HepG2 (cell line): ENCODE measurements around the gene ACSL5. TPM values are rescaled to one million over a fixed set of nuclear protein-coding genes. Genes with fewer than 3 reads are reported as not detected.

ENCODE experiments used
- CBFB ChIP-seq: sonication (generic); formaldehyde crosslinking; IDR thresholded peaks from 2 replicates; pipeline ENCODE4 v1.4.0; 2020; ENCODE audit warnings: missing genetic modification reagents
- FUBP1 ChIP-seq: sonication (generic); formaldehyde crosslinking; IDR thresholded peaks from 2 replicates; pipeline ENCODE4 v1.5.1; 2020; ENCODE audit warnings: missing genetic modification reagents, mild to moderate bottlenecking, borderline replicate concordance
- GABPA ChIP-seq, 2 experiments: IDR thresholded peaks; 2 replicates each; pipeline ENCODE4 v1.6.1; 2011 to 2016; ENCODE audit warnings: low read depth in 2 of 2, low read length in 1 of 2, missing biosample characterization in 1 of 2, missing genetic modification characterization in 1 of 2
- HDAC2 ChIP-seq: sonication (generic); formaldehyde crosslinking; IDR thresholded peaks from 2 replicates; pipeline ENCODE4 v1.4.0; 2020; ENCODE audit warnings: missing genetic modification reagents
- KAT7 ChIP-seq: IDR thresholded peaks from 2 replicates; pipeline ENCODE4 v1.6.1; 2018; ENCODE audit warnings: borderline replicate concordance, missing compliant biosample characterization
- KDM1A ChIP-seq: IDR thresholded peaks from 2 replicates; pipeline ENCODE4 v1.6.1; 2016; ENCODE audit warnings: missing compliant biosample characterization
- MLX ChIP-seq: IDR thresholded peaks from 2 replicates; pipeline ENCODE4 v1.6.1; 2016
- RAD21 ChIP-seq: fragments of 450-650 bp; formaldehyde crosslinking; IDR thresholded peaks from 2 replicates; pipeline ENCODE4 v1.5.0; 2020; ENCODE audit warnings: mild to moderate bottlenecking
- TOPORS ChIP-seq: sonication (generic); formaldehyde crosslinking; IDR thresholded peaks from 2 replicates; pipeline ENCODE4 v1.8.0; 2023; ENCODE audit warnings: mild to moderate bottlenecking, missing genetic modification reagents
- ZFP37 ChIP-seq: sonication (generic); formaldehyde crosslinking; IDR thresholded peaks from 2 replicates; pipeline ENCODE4 v1.4.0; 2020; ENCODE audit warnings: missing genetic modification reagents, borderline replicate concordance
- ZNF292 ChIP-seq: sonication (generic); formaldehyde crosslinking; IDR thresholded peaks from 2 replicates; pipeline ENCODE4 v1.8.1; 2022; ENCODE audit warnings: mild to moderate bottlenecking, low read depth, missing genetic modification reagents, borderline replicate concordance
- ZNF501 ChIP-seq: sonication (generic); formaldehyde crosslinking; IDR thresholded peaks from 2 replicates; pipeline ENCODE4 v1.5.1; 2020; ENCODE audit warnings: mild to moderate bottlenecking, moderate library complexity, missing genetic modification reagents
- ZNF503 ChIP-seq: sonication (generic); formaldehyde crosslinking; IDR thresholded peaks from 2 replicates; pipeline ENCODE4 v1.4.0; 2020; ENCODE audit warnings: missing genetic modification reagents
- ZNF770 ChIP-seq: sonication (generic); formaldehyde crosslinking; IDR thresholded peaks from 2 replicates; pipeline ENCODE4 v1.5.0; 2020; ENCODE audit warnings: mild to moderate bottlenecking, missing genetic modification reagents
- polyA plus RNA-seq, 8 experiments: library from polyadenylated mRNA; depleted of rRNA in 3 of 8; stranded (reverse) in 7 of 8; unstranded in 1 of 8; fragments of >200 nt; fragmentation: Illumina TruSeq in 4 of 8; extraction: Trizol in 4 of 8; gene quantifications; 2 replicates each; pipeline versions ENCODE4 v1.2.1 to v1.2.3, GENCODE V29; 2011 to 2016; ENCODE audit warnings: low read depth in 4 of 8, missing spikeins in 1 of 8, mixed read lengths in 1 of 8; ENCODE audit not compliant: insufficient read depth in 1 of 8
- total RNA-seq, 5 experiments: library from RNA; depleted of rRNA; stranded (reverse); fragments of >200 nt; fragmentation: Illumina TruSeq; extraction: Trizol; gene quantifications; 2 replicates each; pipeline ENCODE4 v1.2.3, GENCODE V29; 2016; ENCODE audit warnings: low read depth in 1 of 5
- TF ChIP-seq, protein P1 (sequence below): sonication (generic); formaldehyde crosslinking; IDR thresholded peaks from 2 replicates; pipeline ENCODE4 v1.9.0; 2022; ENCODE audit warnings: low read depth, missing genetic modification reagents
- TF ChIP-seq, protein P2 (sequence below): sonication (generic); formaldehyde crosslinking; IDR thresholded peaks from 2 replicates; pipeline ENCODE4 v1.4.0; 2020; ENCODE audit warnings: missing genetic modification reagents, borderline replicate concordance
- TF ChIP-seq, protein P3 (sequence below): IDR thresholded peaks from 2 replicates; pipeline ENCODE4 v1.6.1; 2012; ENCODE audit warnings: inconsistent platforms

The ACSL5 gene
- total and polyA plus RNA-seq, 2 of the 13 experiments (the other 11 are each of a cell fraction or from before 2014, with no cell fraction given) = 56.4 to 82.5 TPM

GRCh38 chr10:112394475-112394875 lies 20.6 kb downstream of the ACSL5 start (continued):
- TF ChIP-seq CBFB (0 out of 2 replicates have a peak, but pooled peaks have one; percentile 44), FUBP1 (0 out of 2 replicates have a peak, but pooled peaks have one; percentile 39), KAT7 (CRISPR knock-in tag) (no peak), GABPA (IDR thresholded peaks at IDR 0.05; ENCODE audit: low read depth, low read length) (no peak), GABPA (CRISPR knock-in tag; IDR thresholded peaks at IDR 0.05; ENCODE audit: low read depth) (0 out of 2 replicates have a peak, but pooled peaks have one; percentile 23), MLX (CRISPR knock-in tag) (peak; percentile 86), HDAC2 (peak; percentile 93), ZFP37 (no peak), ZNF292 (CRISPR knock-in tag) (peak; percentile 57; the same call in 1 of the 2 replicates), KDM1A (peak; percentile 56; the same call in 1 of the 2 replicates), TOPORS (0 out of 2 replicates have a peak, but pooled peaks have one; percentile 60), ZNF770 (CRISPR knock-in tag) (peak; percentile 34; the same call in 1 of the 2 replicates), ZNF501 (CRISPR knock-in tag) (peak; percentile 55; the same call in 1 of the 2 replicates), RAD21 (CRISPR knock-in tag) (peak; percentile 41; the same call in 1 of the 2 replicates), ZNF503 (peak; percentile 97)
- TF ChIP-seq, protein P1, sequence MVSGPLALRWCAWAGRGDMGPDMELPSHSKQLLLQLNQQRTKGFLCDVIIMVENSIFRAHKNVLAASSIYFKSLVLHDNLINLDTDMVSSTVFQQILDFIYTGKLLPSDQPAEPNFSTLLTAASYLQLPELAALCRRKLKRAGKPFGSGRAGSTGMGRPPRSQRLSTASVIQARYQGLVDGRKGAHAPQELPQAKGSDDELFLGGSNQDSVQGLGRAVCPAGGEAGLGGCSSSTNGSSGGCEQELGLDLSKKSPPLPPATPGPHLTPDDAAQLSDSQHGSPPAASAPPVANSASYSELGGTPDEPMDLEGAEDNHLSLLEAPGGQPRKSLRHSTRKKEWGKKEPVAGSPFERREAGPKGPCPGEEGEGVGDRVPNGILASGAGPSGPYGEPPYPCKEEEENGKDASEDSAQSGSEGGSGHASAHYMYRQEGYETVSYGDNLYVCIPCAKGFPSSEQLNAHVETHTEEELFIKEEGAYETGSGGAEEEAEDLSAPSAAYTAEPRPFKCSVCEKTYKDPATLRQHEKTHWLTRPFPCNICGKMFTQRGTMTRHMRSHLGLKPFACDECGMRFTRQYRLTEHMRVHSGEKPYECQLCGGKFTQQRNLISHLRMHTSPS = no peak
- TF ChIP-seq, protein P2, sequence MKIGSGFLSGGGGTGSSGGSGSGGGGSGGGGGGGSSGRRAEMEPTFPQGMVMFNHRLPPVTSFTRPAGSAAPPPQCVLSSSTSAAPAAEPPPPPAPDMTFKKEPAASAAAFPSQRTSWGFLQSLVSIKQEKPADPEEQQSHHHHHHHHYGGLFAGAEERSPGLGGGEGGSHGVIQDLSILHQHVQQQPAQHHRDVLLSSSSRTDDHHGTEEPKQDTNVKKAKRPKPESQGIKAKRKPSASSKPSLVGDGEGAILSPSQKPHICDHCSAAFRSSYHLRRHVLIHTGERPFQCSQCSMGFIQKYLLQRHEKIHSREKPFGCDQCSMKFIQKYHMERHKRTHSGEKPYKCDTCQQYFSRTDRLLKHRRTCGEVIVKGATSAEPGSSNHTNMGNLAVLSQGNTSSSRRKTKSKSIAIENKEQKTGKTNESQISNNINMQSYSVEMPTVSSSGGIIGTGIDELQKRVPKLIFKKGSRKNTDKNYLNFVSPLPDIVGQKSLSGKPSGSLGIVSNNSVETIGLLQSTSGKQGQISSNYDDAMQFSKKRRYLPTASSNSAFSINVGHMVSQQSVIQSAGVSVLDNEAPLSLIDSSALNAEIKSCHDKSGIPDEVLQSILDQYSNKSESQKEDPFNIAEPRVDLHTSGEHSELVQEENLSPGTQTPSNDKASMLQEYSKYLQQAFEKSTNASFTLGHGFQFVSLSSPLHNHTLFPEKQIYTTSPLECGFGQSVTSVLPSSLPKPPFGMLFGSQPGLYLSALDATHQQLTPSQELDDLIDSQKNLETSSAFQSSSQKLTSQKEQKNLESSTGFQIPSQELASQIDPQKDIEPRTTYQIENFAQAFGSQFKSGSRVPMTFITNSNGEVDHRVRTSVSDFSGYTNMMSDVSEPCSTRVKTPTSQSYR (CRISPR knock-in tag) = peak; percentile 77; the same call in 1 of the 2 replicates
- TF ChIP-seq, protein P3, sequence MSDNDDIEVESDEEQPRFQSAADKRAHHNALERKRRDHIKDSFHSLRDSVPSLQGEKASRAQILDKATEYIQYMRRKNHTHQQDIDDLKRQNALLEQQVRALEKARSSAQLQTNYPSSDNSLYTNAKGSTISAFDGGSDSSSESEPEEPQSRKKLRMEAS = peak; percentile 79
